H1 (cell line): Measurements from ENCODE around the gene SCAND1. TPM values are rescaled to one million over a fixed set of nuclear protein-coding genes. Genes with fewer than 3 reads are reported as not detected.

Experiments
- BACH1 ChIP-seq: IDR thresholded peaks from 2 replicates; pipeline ENCODE4 v1.6.1; 2012; ENCODE audit warnings: low read length, improper control_type of control experiment
- BCL11A ChIP-seq, 2 experiments: IDR thresholded peaks; one replicate each; pipeline ENCODE4 v1.6.1; 2011; ENCODE audit warnings: low read depth in 2 of 2, low read length in 2 of 2, mild to moderate bottlenecking in 2 of 2
- GABPA ChIP-seq: IDR thresholded peaks from 2 replicates; pipeline ENCODE4 v1.6.1; 2011; ENCODE audit warnings: mild to moderate bottlenecking, low read length, moderate library complexity, borderline replicate concordance; ENCODE audit not compliant: insufficient read depth
- HDAC6 ChIP-seq: IDR thresholded peaks from one replicate; pipeline ENCODE4 v1.7.1; 2012; ENCODE audit warnings: low read depth, mild to moderate bottlenecking, inconsistent platforms, low read length, moderate library complexity
- JUN ChIP-seq: IDR thresholded peaks from 2 replicates; pipeline ENCODE4 v1.6.1; 2011; ENCODE audit warnings: low read depth, mild to moderate bottlenecking, improper control_type of control experiment, low read length
- JUND ChIP-seq: IDR thresholded peaks from 2 replicates; pipeline ENCODE4 v1.6.1; 2011; ENCODE audit warnings: mild to moderate bottlenecking, improper control_type of control experiment, low read length
- NANOG ChIP-seq: IDR thresholded peaks from 2 replicates; pipeline ENCODE4 v1.6.1; 2011; ENCODE audit warnings: low read length, low read depth, mild to moderate bottlenecking, inconsistent platforms; ENCODE audit not compliant: insufficient read depth, poor library complexity, severe bottlenecking
- POLR2AphosphoS5 ChIP-seq: IDR thresholded peaks from 2 replicates; pipeline ENCODE4 v1.6.1; 2011; ENCODE audit warnings: low read depth, low read length
- SIRT6 ChIP-seq: IDR thresholded peaks from one replicate; pipeline ENCODE4 v1.7.1; 2012; ENCODE audit warnings: low read length, inconsistent platforms
- TEAD4 ChIP-seq: IDR thresholded peaks from 2 replicates; pipeline ENCODE4 v1.6.1; 2012; ENCODE audit warnings: low read depth, low read length, inconsistent platforms, mixed read lengths
- polyA plus RNA-seq, 7 experiments: library from polyadenylated mRNA; depleted of rRNA in 3 of 7; stranded (reverse) in 5 of 7; unstranded in 2 of 7; fragments of >200 nt in 5 of 7; fragments of 200-250 nt in 2 of 7; gene quantifications; 1 replicate in 5 of 7; 2 replicates in 1 of 7; 4 replicates in 1 of 7; pipeline versions ENCODE4 v1.2.1 to v1.2.3, GENCODE V29; 2011 to 2013; ENCODE audit warnings: missing spikeins in 2 of 7, mixed read lengths in 2 of 7
- total RNA-seq: library from RNA; stranded (reverse); fragmentation: NEBNext Ultra II Directional; extraction: Animal tissue kit (Norgen Biotek cat#: 25700); gene quantifications from 2 replicates; pipeline ENCODE4 v1.2.1, GENCODE V29; 2021
- TF ChIP-seq, protein P1 (sequence below): fragments of 300-600 bp; sonication (generic); IDR thresholded peaks from 2 replicates; pipeline ENCODE4 v1.7.1; 2012; ENCODE audit warnings: low read length, moderate library complexity, mild to moderate bottlenecking, inconsistent platforms; ENCODE audit not compliant: insufficient replicate concordance
- TF ChIP-seq, protein P2 (sequence below): IDR thresholded peaks from 2 replicates; pipeline ENCODE4 v1.6.1; 2011; ENCODE audit warnings: low read length, improper control_type of control experiment

Gene SCAND1
- total and polyA plus RNA-seq, 2 of the 8 experiments (the other 6 are each of a cell fraction or from before 2014, with no cell fraction given) = 73.1 to 83.7 TPM

DNA sequence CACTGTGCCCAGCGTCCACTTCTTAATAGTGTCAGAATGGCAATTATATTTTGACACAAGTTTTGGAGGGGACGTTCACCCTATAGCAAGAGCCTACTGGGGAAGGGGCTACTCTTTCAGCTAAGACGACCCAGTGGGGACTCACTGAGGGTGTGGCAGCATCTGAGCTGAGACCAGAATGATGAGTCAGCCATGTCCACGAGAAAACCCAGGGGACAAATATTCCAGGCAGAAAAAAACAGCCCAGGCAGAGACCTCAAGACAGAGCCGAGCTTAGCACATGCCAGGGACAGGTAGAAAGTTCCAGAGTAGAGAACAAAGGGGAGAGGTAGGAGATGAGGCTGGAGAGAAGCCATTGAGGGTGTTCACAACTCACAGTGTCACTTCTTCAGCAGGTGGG, 25.2 kb upstream of the SCAND1 start (continued):
- TF ChIP-seq, protein P1, sequence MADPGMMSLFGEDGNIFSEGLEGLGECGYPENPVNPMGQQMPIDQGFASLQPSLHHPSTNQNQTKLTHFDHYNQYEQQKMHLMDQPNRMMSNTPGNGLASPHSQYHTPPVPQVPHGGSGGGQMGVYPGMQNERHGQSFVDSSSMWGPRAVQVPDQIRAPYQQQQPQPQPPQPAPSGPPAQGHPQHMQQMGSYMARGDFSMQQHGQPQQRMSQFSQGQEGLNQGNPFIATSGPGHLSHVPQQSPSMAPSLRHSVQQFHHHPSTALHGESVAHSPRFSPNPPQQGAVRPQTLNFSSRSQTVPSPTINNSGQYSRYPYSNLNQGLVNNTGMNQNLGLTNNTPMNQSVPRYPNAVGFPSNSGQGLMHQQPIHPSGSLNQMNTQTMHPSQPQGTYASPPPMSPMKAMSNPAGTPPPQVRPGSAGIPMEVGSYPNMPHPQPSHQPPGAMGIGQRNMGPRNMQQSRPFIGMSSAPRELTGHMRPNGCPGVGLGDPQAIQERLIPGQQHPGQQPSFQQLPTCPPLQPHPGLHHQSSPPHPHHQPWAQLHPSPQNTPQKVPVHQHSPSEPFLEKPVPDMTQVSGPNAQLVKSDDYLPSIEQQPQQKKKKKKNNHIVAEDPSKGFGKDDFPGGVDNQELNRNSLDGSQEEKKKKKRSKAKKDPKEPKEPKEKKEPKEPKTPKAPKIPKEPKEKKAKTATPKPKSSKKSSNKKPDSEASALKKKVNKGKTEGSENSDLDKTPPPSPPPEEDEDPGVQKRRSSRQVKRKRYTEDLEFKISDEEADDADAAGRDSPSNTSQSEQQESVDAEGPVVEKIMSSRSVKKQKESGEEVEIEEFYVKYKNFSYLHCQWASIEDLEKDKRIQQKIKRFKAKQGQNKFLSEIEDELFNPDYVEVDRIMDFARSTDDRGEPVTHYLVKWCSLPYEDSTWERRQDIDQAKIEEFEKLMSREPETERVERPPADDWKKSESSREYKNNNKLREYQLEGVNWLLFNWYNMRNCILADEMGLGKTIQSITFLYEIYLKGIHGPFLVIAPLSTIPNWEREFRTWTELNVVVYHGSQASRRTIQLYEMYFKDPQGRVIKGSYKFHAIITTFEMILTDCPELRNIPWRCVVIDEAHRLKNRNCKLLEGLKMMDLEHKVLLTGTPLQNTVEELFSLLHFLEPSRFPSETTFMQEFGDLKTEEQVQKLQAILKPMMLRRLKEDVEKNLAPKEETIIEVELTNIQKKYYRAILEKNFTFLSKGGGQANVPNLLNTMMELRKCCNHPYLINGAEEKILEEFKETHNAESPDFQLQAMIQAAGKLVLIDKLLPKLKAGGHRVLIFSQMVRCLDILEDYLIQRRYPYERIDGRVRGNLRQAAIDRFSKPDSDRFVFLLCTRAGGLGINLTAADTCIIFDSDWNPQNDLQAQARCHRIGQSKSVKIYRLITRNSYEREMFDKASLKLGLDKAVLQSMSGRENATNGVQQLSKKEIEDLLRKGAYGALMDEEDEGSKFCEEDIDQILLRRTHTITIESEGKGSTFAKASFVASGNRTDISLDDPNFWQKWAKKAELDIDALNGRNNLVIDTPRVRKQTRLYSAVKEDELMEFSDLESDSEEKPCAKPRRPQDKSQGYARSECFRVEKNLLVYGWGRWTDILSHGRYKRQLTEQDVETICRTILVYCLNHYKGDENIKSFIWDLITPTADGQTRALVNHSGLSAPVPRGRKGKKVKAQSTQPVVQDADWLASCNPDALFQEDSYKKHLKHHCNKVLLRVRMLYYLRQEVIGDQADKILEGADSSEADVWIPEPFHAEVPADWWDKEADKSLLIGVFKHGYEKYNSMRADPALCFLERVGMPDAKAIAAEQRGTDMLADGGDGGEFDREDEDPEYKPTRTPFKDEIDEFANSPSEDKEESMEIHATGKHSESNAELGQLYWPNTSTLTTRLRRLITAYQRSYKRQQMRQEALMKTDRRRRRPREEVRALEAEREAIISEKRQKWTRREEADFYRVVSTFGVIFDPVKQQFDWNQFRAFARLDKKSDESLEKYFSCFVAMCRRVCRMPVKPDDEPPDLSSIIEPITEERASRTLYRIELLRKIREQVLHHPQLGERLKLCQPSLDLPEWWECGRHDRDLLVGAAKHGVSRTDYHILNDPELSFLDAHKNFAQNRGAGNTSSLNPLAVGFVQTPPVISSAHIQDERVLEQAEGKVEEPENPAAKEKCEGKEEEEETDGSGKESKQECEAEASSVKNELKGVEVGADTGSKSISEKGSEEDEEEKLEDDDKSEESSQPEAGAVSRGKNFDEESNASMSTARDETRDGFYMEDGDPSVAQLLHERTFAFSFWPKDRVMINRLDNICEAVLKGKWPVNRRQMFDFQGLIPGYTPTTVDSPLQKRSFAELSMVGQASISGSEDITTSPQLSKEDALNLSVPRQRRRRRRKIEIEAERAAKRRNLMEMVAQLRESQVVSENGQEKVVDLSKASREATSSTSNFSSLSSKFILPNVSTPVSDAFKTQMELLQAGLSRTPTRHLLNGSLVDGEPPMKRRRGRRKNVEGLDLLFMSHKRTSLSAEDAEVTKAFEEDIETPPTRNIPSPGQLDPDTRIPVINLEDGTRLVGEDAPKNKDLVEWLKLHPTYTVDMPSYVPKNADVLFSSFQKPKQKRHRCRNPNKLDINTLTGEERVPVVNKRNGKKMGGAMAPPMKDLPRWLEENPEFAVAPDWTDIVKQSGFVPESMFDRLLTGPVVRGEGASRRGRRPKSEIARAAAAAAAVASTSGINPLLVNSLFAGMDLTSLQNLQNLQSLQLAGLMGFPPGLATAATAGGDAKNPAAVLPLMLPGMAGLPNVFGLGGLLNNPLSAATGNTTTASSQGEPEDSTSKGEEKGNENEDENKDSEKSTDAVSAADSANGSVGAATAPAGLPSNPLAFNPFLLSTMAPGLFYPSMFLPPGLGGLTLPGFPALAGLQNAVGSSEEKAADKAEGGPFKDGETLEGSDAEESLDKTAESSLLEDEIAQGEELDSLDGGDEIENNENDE = no peak
- TF ChIP-seq BACH1 (no peak), HDAC6 (no peak), GABPA (no peak), TEAD4 (no peak), JUN (no peak), JUND (no peak), SIRT6 (no peak), NANOG (no peak), POLR2AphosphoS5 (no peak), BCL11A (IDR thresholded peaks at IDR 0.05; ENCODE audit: low read depth in 2 of 2, low read length in 2 of 2) (no peak)
- TF ChIP-seq, protein P2, sequence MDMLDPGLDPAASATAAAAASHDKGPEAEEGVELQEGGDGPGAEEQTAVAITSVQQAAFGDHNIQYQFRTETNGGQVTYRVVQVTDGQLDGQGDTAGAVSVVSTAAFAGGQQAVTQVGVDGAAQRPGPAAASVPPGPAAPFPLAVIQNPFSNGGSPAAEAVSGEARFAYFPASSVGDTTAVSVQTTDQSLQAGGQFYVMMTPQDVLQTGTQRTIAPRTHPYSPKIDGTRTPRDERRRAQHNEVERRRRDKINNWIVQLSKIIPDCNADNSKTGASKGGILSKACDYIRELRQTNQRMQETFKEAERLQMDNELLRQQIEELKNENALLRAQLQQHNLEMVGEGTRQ = no peak
